Heart left ventricle (tissue), 13 donors: ENCODE measurements around the gene RTEL1.

ENCODE experiments used
- CTCF ChIP-seq, 12 donors: fragments of 200-600 bp; sonication (generic) in 4 of 12; IDR thresholded peaks; one replicate each; pipeline versions ENCODE4 v1.5.0 to v1.8.0; 2018 to 2022; ENCODE audit warnings: antibody characterized with exemption in 12 of 12, mild to moderate bottlenecking in 5 of 12
- POLR2A ChIP-seq, 2 donors: fragments of 450-650 bp; IDR thresholded peaks; one replicate each; pipeline ENCODE4 v1.6.1; 2017; ENCODE audit warnings: antibody characterized with exemption in 2 of 2, mild to moderate bottlenecking in 2 of 2, moderate library complexity in 2 of 2
- donor health status: ischemic (EF 13 %, LVEDD 7.1; RV severe dilation, severe dysfunction).
- donor health status: DM: no; HTN: yes; CAD: no.
- donor health status: DM: no; HTN: no; CAD: no.
- donor health status: ischemic (EF 25% LVEDD 6.9; RV normal size, moderate dysfunction).
- donor health status: ischemic (EF 25% LVEDD 5.7; RV mildly dilated, moderate dysfunction).
- donor health status: ischemic (EF 35%, LVEDD 5.7; RV mildly dilated, moderate dysfunction).
- donor health status: nonischemic (EF 11% LVEDD 7.7; RV severe dilation, severe dysfunction).
- donor health status: DM: yes; HTN: yes; CAD: no.
- donor health status: PGD.
- donor health status: ischemic (EF 29% LVEDD 5.4; RV normal size, mild dysfunction).
- donor health status: nonischemic (EF 23%, LVEDD 6.1; RV moderate dilation, normal function).

- TF ChIP-seq POLR2A (IDR thresholded peaks at IDR 0.05): no peak
- no peak for TF ChIP-seq CTCF (IDR thresholded peaks at IDR 0.05)
These were observed 22.9 kb downstream of the RTEL1 start for GRCh38 chr20:63680857-63681608.
